K562 (cell line): Measurements from ENCODE around the gene AGAP1. TPM values are rescaled to one million over a fixed set of nuclear protein-coding genes. Genes with fewer than 3 reads are reported as not detected.

Experiments used
- ATAC-seq: fragments of 200-7000 bp; cut with Tn5 transposase; 3 replicates; pipeline ENCODE4 v1.9.1; 2020; ENCODE audit warnings: moderate library complexity
- BruUV-seq: library from RNA; stranded (reverse); fragments of 400-500 nt; replicated peaks from 2 replicates; lab custom pipeline; 2021; lab: Mats Ljungman, UMichigan
- CTCF ChIA-PET: fragments of 300-600 bp; formaldehyde crosslinking; extraction: SDS; loops from one replicate; lab custom pipeline; 2021; ENCODE audit warnings: low intra/inter-chr PET ratio; lab: Yijun Ruan, JAX
- POLR2A ChIA-PET: fragments of 300-600, 350-650 bp; sonication (Branson Sonifier 250); formaldehyde crosslinking; extraction: SDS; loops from one replicate; lab custom pipeline; 2021; ENCODE audit warnings: antibody characterized with exemption, inconsistent platforms; lab: Yijun Ruan, JAX
- DNase-seq, 4 experiments: peaks; one replicate each; pipeline versions ENCODE4 v3.0.0 to v3.0.0-alpha.2; 2011 to 2018; ENCODE audit warnings: low spot score in 3 of 4, mixed read lengths in 3 of 4; ENCODE audit errors: extremely low read depth in 1 of 4
- FAIRE-seq: peaks from 2 replicates; lab custom pipeline; 2011; peaks lifted over from hg19 to GRCh38; lab: Jason Lieb, UNC
- H2AFZ ChIP-seq: 2 replicates; pipeline ENCODE4 v1.6.0; 2011; ENCODE audit warnings: low read depth, low read length, control low read depth, inconsistent platforms
- H3K27ac ChIP-seq: fragments of 200-600 bp; 3 replicates; pipeline ENCODE4 v1.8.0; 2011; ENCODE audit warnings: low read depth, mild to moderate bottlenecking, control low read depth, inconsistent platforms, low read length, moderate library complexity, mixed read lengths; ENCODE audit errors: extremely low read depth
- H3K27me3 ChIP-seq, 2 experiments: fragments of 300-600 bp in 1 of 2; 2 replicates in 1 of 2; 3 replicates in 1 of 2; pipeline versions ENCODE4 v1.6.0 to v1.8.0; 2011; ENCODE audit warnings: inconsistent platforms in 2 of 2, low read length in 2 of 2, mild to moderate bottlenecking in 1 of 2, mixed read lengths in 1 of 2, moderate library complexity in 1 of 2; ENCODE audit not compliant: control insufficient read depth in 2 of 2, insufficient read depth in 2 of 2
- H3K36me3 ChIP-seq: fragments of 300-600 bp; 3 replicates; pipeline ENCODE4 v1.8.0; 2011; ENCODE audit warnings: mild to moderate bottlenecking, low read length, inconsistent platforms; ENCODE audit not compliant: control insufficient read depth, insufficient read depth
- H3K4me1 ChIP-seq, 2 experiments: fragments of 200-600 bp in 1 of 2; replicated peaks in 1 of 2; 2 replicates in 1 of 2; 3 replicates in 1 of 2; pipeline versions ENCODE4 v1.5.1 to v1.8.0; 2011; ENCODE audit warnings: inconsistent platforms in 2 of 2, low read length in 2 of 2, mild to moderate bottlenecking in 1 of 2, mixed read lengths in 1 of 2, moderate library complexity in 1 of 2; ENCODE audit not compliant: control insufficient read depth in 2 of 2, insufficient read depth in 2 of 2
- H3K4me2 ChIP-seq: 2 replicates; pipeline ENCODE4 v1.6.1; 2011; ENCODE audit warnings: low read length, control low read depth, inconsistent platforms, mixed read lengths; ENCODE audit not compliant: insufficient read depth
- H3K4me3 ChIP-seq: fragments of 200-600 bp; sonication (generic), shearing (Covaris generic); 2 replicates; pipeline ENCODE4 v1.5.1; 2016; ENCODE audit warnings: control low read depth, inconsistent platforms
- H3K79me2 ChIP-seq: fragments of 200-600 bp; 3 replicates; pipeline ENCODE4 v1.8.0; 2011; ENCODE audit warnings: low read length, inconsistent platforms; ENCODE audit not compliant: control insufficient read depth, insufficient read depth
- H3K9ac ChIP-seq, 2 experiments: 2 replicates each; pipeline versions ENCODE4 v1.6.0 to v1.6.1; 2011; ENCODE audit warnings: low read depth in 2 of 2, low read length in 2 of 2, control low read depth in 1 of 2, inconsistent platforms in 1 of 2, mild to moderate bottlenecking in 1 of 2, mixed read lengths in 1 of 2; ENCODE audit not compliant: insufficient read depth in 1 of 2
- H3K9me1 ChIP-seq: one replicate; pipeline ENCODE4 v1.6.0; 2011; ENCODE audit warnings: inconsistent platforms, mild to moderate bottlenecking, low read length, moderate library complexity; ENCODE audit not compliant: control insufficient read depth, insufficient read depth
- H3K9me3 ChIP-seq: replicated peaks from 2 replicates; pipeline ENCODE4 v1.5.1; 2011; ENCODE audit warnings: low read depth, low read length, inconsistent platforms; ENCODE audit not compliant: control insufficient read depth, insufficient read depth
- H4K20me1 ChIP-seq: replicated peaks from 2 replicates; pipeline ENCODE4 v1.6.1; 2011; ENCODE audit warnings: low read length, inconsistent platforms, mixed read lengths; ENCODE audit not compliant: control insufficient read depth, insufficient read depth
- BDP1 ChIP-seq: IDR thresholded peaks from 3 replicates; pipeline ENCODE4 v1.6.1; 2011; ENCODE audit not compliant: insufficient read length, insufficient read depth
- ZNF316 ChIP-seq: fragments of 450-650 bp; IDR thresholded peaks from 2 replicates; pipeline ENCODE4 v1.6.1; 2016
- ZNF444 ChIP-seq: fragments of 250-450 bp; sonication (Bioruptor Pico); IDR thresholded peaks from 2 replicates; pipeline ENCODE4 v1.4.0; 2020; ENCODE audit warnings: mild to moderate bottlenecking, moderate library complexity
- WGBS: fragments of 100-300 bp; shearing (Covaris generic); methylation state at CpG from one replicate; pipeline ENCODE4 v1.1.6; 2016; ENCODE audit warnings: low coverage, mixed read lengths; ENCODE audit not compliant: insufficient coverage; ENCODE audit errors: missing lambda C conversion rate; 5-methylcytosine and 5-hydroxymethylcytosine counted together
- in situ Hi-C: fragments of 300-500 bp; cut with MboI; formaldehyde crosslinking; loops from 4 replicates; pipeline ENCODE4 v1.15.0; 2018; ENCODE audit warnings: inconsistent platforms, mixed read lengths
- intact Hi-C: fragments of 100-400 bp; cut with micrococcal nuclease; formaldehyde crosslinking; loops from 2 replicates; pipeline ENCODE4 v1.14.2; 2022
- polyA plus RNA-seq, 8 experiments: library from polyadenylated mRNA; depleted of rRNA in 4 of 8; stranded (reverse) in 5 of 8; unstranded in 3 of 8; fragments of >200 nt; fragmentation: Nextera tagmentation in 2 of 8; fragmentation: Illumina TruSeq in 1 of 8; extraction: Ambion mirVana in 2 of 8; extraction: Trizol in 1 of 8; gene quantifications; 2 replicates each; pipeline versions ENCODE4 v1.2.1 to v1.2.3, GENCODE V29; 2011 to 2014; ENCODE audit warnings: inconsistent platforms in 1 of 8, missing spikeins in 1 of 8
- total RNA-seq, 7 experiments: library from RNA; depleted of rRNA in 6 of 7; stranded (reverse); fragments of >200 nt in 6 of 7; fragmentation: Illumina TruSeq in 2 of 7; extraction: Trizol in 2 of 7; gene quantifications; 2 replicates each; pipeline versions ENCODE4 v1.2.1 to v1.2.3, GENCODE V29; 2011 to 2021; ENCODE audit warnings: low replicate concordance in 1 of 7
- TF ChIP-seq, protein P1 (sequence below): sonication (generic); formaldehyde crosslinking; IDR thresholded peaks from 2 replicates; pipeline ENCODE4 v1.8.0; 2022; ENCODE audit warnings: missing genetic modification reagents, mild to moderate bottlenecking, moderate library complexity, borderline replicate concordance

AGAP1 gene
- total and polyA plus RNA-seq, 9 of the 15 experiments (the other 6 are each of a cell fraction or from before 2014, with no cell fraction given): 1.3 to 24.0 (median 10.6) TPM

DNA sequence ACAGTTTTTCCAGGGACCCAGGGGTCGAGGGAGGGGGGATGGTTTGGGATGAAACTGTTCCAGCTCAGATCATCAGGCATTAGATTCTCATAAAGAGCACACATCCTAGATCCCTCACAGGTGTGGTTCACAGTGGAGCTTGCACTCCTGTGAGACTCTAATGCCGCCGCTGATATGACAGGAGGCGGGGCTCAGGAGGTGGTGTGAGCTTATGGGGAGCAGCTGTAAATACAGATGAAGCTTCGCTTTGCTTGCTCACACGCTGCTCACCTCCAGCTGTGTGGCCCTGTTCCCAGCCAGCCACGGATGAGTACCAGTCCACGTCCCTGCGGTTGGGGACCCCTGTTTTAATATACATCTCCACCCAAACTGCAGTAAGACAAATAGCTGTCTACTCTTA, 204.2 kb downstream of the AGAP1 start:
- H3K4me2 ChIP-seq: no peak overlapping the region
- no peaks in the 10 kb centered on the region for H3K27me3 ChIP-seq
- no TSS peak for BruUV-seq
- ATAC-seq (peak; percentile 81), FAIRE-seq (no peak), DNase-seq (peak in 1 of 4 experiments; percentile 26)
- H3K79me2 ChIP-seq: peaks cover 37% of the 10 kb centered on the region
- H3K27ac ChIP-seq: no peak overlapping the region
- ChIA-PET POLR2A (interaction anchor here (1.0 kb wide), 3 partner anchors 9 to 12 kb away, joined by 4 to 5 read pairs (median 4); no protein-coding TSS in a partner anchor), CTCF (no interaction called here)
- intact Hi-C loops: no loop called here
- peaks cover 46% of the 10 kb centered on the region for H4K20me1 ChIP-seq
- H2AFZ ChIP-seq: no peak overlapping the region
- no peaks in the 10 kb centered on the region for H3K9me3 ChIP-seq
- TF ChIP-seq, protein P1, sequence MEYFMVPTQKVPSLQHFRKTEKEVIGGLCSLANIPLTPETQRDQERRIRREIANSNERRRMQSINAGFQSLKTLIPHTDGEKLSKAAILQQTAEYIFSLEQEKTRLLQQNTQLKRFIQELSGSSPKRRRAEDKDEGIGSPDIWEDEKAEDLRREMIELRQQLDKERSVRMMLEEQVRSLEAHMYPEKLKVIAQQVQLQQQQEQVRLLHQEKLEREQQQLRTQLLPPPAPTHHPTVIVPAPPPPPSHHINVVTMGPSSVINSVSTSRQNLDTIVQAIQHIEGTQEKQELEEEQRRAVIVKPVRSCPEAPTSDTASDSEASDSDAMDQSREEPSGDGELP (CRISPR knock-in tag): peak; percentile 27; the same call in 1 of the 2 replicates
- no peak for TF ChIP-seq ZNF444 (CRISPR knock-in tag)
- H3K9ac ChIP-seq: no peak overlapping the region
- WGBS: 13% methylated on average over 9 of the region's 9 CpGs
- no peaks in the 10 kb centered on the region for H3K36me3 ChIP-seq
- H3K4me1 ChIP-seq: peaks cover 0 to 5% of the 10 kb centered on the region in 2 experiments; a peak in 4 of 5 replicates
- no peaks in the 10 kb centered on the region for H3K9me1 ChIP-seq
- H3K4me3 ChIP-seq: no peak overlapping the region
- in situ Hi-C loops: no loop called here

DNA sequence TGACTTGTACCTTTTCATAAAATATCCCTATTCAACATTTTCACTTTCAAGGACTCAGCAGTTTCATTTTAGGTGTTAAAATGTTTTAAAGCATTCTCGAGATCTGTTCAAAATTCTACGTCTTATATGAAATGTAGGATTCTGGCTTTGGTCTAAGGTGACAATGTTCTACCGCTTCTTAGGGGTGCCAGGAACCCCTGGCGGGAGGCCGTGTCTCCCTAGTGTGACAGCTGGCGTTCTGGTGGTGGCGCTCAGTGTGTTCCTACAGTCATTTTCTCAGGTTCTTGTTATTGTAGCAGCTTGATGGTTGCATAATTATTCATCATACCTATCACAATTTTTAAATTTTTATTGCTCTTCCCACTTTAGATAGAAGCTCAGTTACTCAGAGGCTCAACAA, 204.6 kb downstream of the AGAP1 start:
- Histone ChIP-seq H3K9me3 (no peaks in the 10 kb centered on the region), H3K27ac (no peak overlapping the region), H3K4me3 (no peak overlapping the region), H3K9me1 (no peaks in the 10 kb centered on the region), H3K4me2 (no peak overlapping the region), H4K20me1 (peaks cover 46% of the 10 kb centered on the region), H3K9ac (no peak overlapping the region), H3K79me2 (peaks cover 36% of the 10 kb centered on the region), H3K4me1 (peaks cover 0 to 7% of the 10 kb centered on the region in 2 experiments; a peak in 4 of 5 replicates), H2AFZ (no peak overlapping the region), H3K36me3 (no peaks in the 10 kb centered on the region), H3K27me3 (no peaks in the 10 kb centered on the region)
- no peak for FAIRE-seq
- no TSS peak for BruUV-seq
- in situ Hi-C loops: no loop called here
- TF ChIP-seq BDP1 (no peak), ZNF316 (peak; percentile 15; the same call in 1 of the 2 replicates)
- no peak for DNase-seq
- POLR2A ChIA-PET: interaction anchor here (1.0 to 1.1 kb wide), 3 partner anchors 9 to 21 kb away, joined by 3 to 5 read pairs (median 4); no protein-coding TSS in a partner anchor
- intact Hi-C loops: no loop called here
- 75% methylated on average over 7 of the region's 7 CpGs for WGBS
- no peak for ATAC-seq
- CTCF ChIA-PET: no interaction called here
